Osteoblast (primary cell): Measurements from ENCODE around the gene VPS26C. TPM values are rescaled to one million over a fixed set of nuclear protein-coding genes. Genes with fewer than 3 reads are reported as not detected.
A peak's percentile ranks its signal among the peaks of the same experiment; 100 is the strongest.

Source experiments
- DNase-seq: peaks from one replicate; pipeline ENCODE4 v3.0.0; 2011; ENCODE audit warnings: low spot score, mixed read lengths; ENCODE audit not compliant: insufficient read length; ENCODE audit errors: missing footprints
- H2AFZ ChIP-seq: 2 replicates; pipeline ENCODE4 v1.6.0; 2011; ENCODE audit warnings: mild to moderate bottlenecking, low read length
- H3K27ac ChIP-seq: 2 replicates; pipeline ENCODE4 v1.5.1; 2011; ENCODE audit warnings: mild to moderate bottlenecking, low read depth, low read length, moderate library complexity
- H3K27me3 ChIP-seq: 2 replicates; pipeline ENCODE4 v1.6.0; 2012; ENCODE audit warnings: mild to moderate bottlenecking, control low read depth, inconsistent platforms, low read length, moderate library complexity; ENCODE audit not compliant: insufficient read depth
- H3K36me3 ChIP-seq: 2 replicates; pipeline ENCODE4 v1.5.1; 2011; ENCODE audit warnings: mild to moderate bottlenecking, low read length, control low read depth, moderate library complexity; ENCODE audit not compliant: insufficient read depth
- H3K4me1 ChIP-seq: 2 replicates; pipeline ENCODE4 v1.5.1; 2011; ENCODE audit warnings: mild to moderate bottlenecking, low read length, control low read depth, moderate library complexity; ENCODE audit not compliant: insufficient read depth
- H3K4me2 ChIP-seq: 2 replicates; pipeline ENCODE4 v1.6.0; 2011; ENCODE audit warnings: mild to moderate bottlenecking, low read length; ENCODE audit not compliant: insufficient read depth
- H3K4me3 ChIP-seq: fragments of 200-600 bp; sonication (generic); 3 replicates; pipeline ENCODE4 v1.5.1; 2012; ENCODE audit warnings: mild to moderate bottlenecking, low read length, inconsistent platforms; ENCODE audit not compliant: insufficient read depth
- H3K79me2 ChIP-seq: 2 replicates; pipeline ENCODE4 v1.6.0; 2012; ENCODE audit warnings: mild to moderate bottlenecking, low read length, control low read depth, inconsistent platforms; ENCODE audit not compliant: insufficient read depth
- H3K9me3 ChIP-seq: 2 replicates; pipeline ENCODE4 v1.5.1; 2011; ENCODE audit warnings: low read depth, low read length, control low read depth
- H4K20me1 ChIP-seq: 2 replicates; pipeline ENCODE4 v1.6.0; 2012; ENCODE audit warnings: mild to moderate bottlenecking, low read length, control low read depth; ENCODE audit not compliant: insufficient read depth
- CTCF ChIP-seq: IDR thresholded peaks from 2 replicates; pipeline ENCODE4 v1.5.1; 2011; ENCODE audit warnings: mild to moderate bottlenecking, low read depth, low read length, moderate library complexity; ENCODE audit errors: extremely low read depth
- total RNA-seq: library from RNA; depleted of rRNA; stranded (reverse); fragments of >200 nt; gene quantifications from 2 replicates; pipeline ENCODE4 v1.2.3, GENCODE V29; 2012

The VPS26C gene
- total RNA-seq, 1 donor: 91.9 TPM

GRCh38 chr21:37199057-37199924 is 67.8 kb downstream of the VPS26C start:
- peaks cover 2% of the 10 kb centered on the region for H3K79me2 ChIP-seq
- peaks cover 26% of the 10 kb centered on the region for H4K20me1 ChIP-seq
- peak; percentile 86 for DNase-seq
- H3K9me3 ChIP-seq: no peaks in the 10 kb centered on the region
- H3K36me3 ChIP-seq: peaks cover 83% of the 10 kb centered on the region
- H3K4me2 ChIP-seq: peak overlapping the region; percentile 29
- H3K4me3 ChIP-seq: peak overlapping the region; percentile 5
- peaks cover 20% of the 10 kb centered on the region for H3K4me1 ChIP-seq
- no peak overlapping the region for H2AFZ ChIP-seq
- no peaks in the 10 kb centered on the region for H3K27me3 ChIP-seq
- H3K27ac ChIP-seq: peak overlapping the region; percentile 51
- no peak for TF ChIP-seq CTCF

GRCh38 chr21:37197746-37198145 is 69.4 kb downstream of the VPS26C start:
- H3K4me2 ChIP-seq: no peak overlapping the region
- H3K27me3 ChIP-seq: no peaks in the 10 kb centered on the region
- H2AFZ ChIP-seq: no peak overlapping the region
- no peak for DNase-seq
- peaks cover 2% of the 10 kb centered on the region for H3K79me2 ChIP-seq
- peaks cover 20% of the 10 kb centered on the region for H3K4me1 ChIP-seq
- H3K36me3 ChIP-seq: peaks cover 90% of the 10 kb centered on the region
- H3K27ac ChIP-seq: no peak overlapping the region
- no peak for TF ChIP-seq CTCF
- H3K4me3 ChIP-seq: no peak overlapping the region
- H4K20me1 ChIP-seq: peaks cover 32% of the 10 kb centered on the region
- no peaks in the 10 kb centered on the region for H3K9me3 ChIP-seq

- no peak overlapping the region for H3K27ac ChIP-seq
- no peaks in the 10 kb centered on the region for H3K27me3 ChIP-seq
- peaks cover 2% of the 10 kb centered on the region for H3K79me2 ChIP-seq
- no peak for DNase-seq
- H3K36me3 ChIP-seq: peaks cover 90% of the 10 kb centered on the region
- H3K4me2 ChIP-seq: no peak overlapping the region
- H3K9me3 ChIP-seq: no peaks in the 10 kb centered on the region
- no peak for TF ChIP-seq CTCF
- H4K20me1 ChIP-seq: peaks cover 32% of the 10 kb centered on the region
- peaks cover 20% of the 10 kb centered on the region for H3K4me1 ChIP-seq
- H3K4me3 ChIP-seq: no peak overlapping the region
- H2AFZ ChIP-seq: no peak overlapping the region
Observed at GRCh38 chr21:37196847-37197246, 70.3 kb downstream of the VPS26C start.

GRCh38 chr21:37195610-37196009 is 71.5 kb downstream of the VPS26C start:
- Histone ChIP-seq H3K79me2 (peaks cover 2% of the 10 kb centered on the region), H3K27ac (no peak overlapping the region), H3K4me1 (peaks cover 20% of the 10 kb centered on the region), H3K36me3 (peaks cover 88% of the 10 kb centered on the region), H3K4me3 (no peak overlapping the region), H2AFZ (no peak overlapping the region), H3K9me3 (no peaks in the 10 kb centered on the region), H4K20me1 (peaks cover 29% of the 10 kb centered on the region), H3K27me3 (no peaks in the 10 kb centered on the region), H3K4me2 (no peak overlapping the region)
- no peak for TF ChIP-seq CTCF
- DNase-seq: no peak
